Fibroblast of villous mesenchyme (primary cell): ENCODE results near the gene CIROP. TPM values are rescaled to one million over a fixed set of nuclear protein-coding genes. Genes with fewer than 3 reads are reported as not detected.

ENCODE experiments used
- DNase-seq: peaks from one replicate; pipeline ENCODE4 v3.0.0-alpha.2; 2010; ENCODE audit warnings: low read depth
- H3K4me3 ChIP-seq: 2 replicates; pipeline ENCODE4 v1.5.1; 2011; ENCODE audit warnings: low read depth, mild to moderate bottlenecking, low read length
- CTCF ChIP-seq: IDR thresholded peaks from 2 replicates; pipeline ENCODE4 v1.5.1; 2012; ENCODE audit warnings: low read depth, mild to moderate bottlenecking, low read length; ENCODE audit not compliant: insufficient read depth
- total RNA-seq: library from RNA; depleted of rRNA; stranded (reverse); fragments of >200 nt; gene quantifications from 2 replicates; pipeline ENCODE4 v1.2.3, GENCODE V29; 2012

CIROP gene
- total RNA-seq, 1 donor, result not detected

GRCh38 chr14:23119363-23120327 is 14.9 kb upstream of the CIROP start:
- H3K4me3 ChIP-seq, result no peak overlapping the region
- DNase-seq, result no peak
- no peak for TF ChIP-seq CTCF

- DNase-seq, result no peak
- no peak for TF ChIP-seq CTCF
Measured at GRCh38 chr14:23118506-23119362, 13.9 kb upstream of the CIROP start, which contains the start of gene CEBPE. Gene CEBPE, minus strand, starts transcription at chr14:23119255. Its CDS starts 164 bp downstream, at chr14:23119091.

GRCh38 chr14:23117371-23118020 is 12.7 kb upstream of the CIROP start:
- no peak for DNase-seq
- no peak for TF ChIP-seq CTCF
- no peak overlapping the region for H3K4me3 ChIP-seq

More at GRCh38 chr14:23118506-23119362, 13.9 kb upstream of the CIROP start, which contains the start of gene CEBPE:
- no peak within 1 kb of the TSS for H3K4me3 ChIP-seq

- no peak for DNase-seq
- no peak overlapping the region for H3K4me3 ChIP-seq
- no peak for TF ChIP-seq CTCF
Measured at GRCh38 chr14:23115918-23116317, 11.1 kb upstream of the CIROP start.

GRCh38 chr14:23115039-23115731 is 10.4 kb upstream of the CIROP start:
- no peak overlapping the region for H3K4me3 ChIP-seq
- TF ChIP-seq CTCF, result no peak
- peak; percentile 94 for DNase-seq

- DNase-seq, result no peak
- no peak overlapping the region for H3K4me3 ChIP-seq
- no peak for TF ChIP-seq CTCF
Measured at GRCh38 chr14:23114669-23115038, 9.9 kb upstream of the CIROP start.
